ENCODE data around the gene ARL17A.
"Not testable (repeated sequence)": the region's sequence is repeated elsewhere in the genome, so short reads cannot be mapped to it uniquely, and the experiment has no call there.

Gene ARL17A

DNA sequence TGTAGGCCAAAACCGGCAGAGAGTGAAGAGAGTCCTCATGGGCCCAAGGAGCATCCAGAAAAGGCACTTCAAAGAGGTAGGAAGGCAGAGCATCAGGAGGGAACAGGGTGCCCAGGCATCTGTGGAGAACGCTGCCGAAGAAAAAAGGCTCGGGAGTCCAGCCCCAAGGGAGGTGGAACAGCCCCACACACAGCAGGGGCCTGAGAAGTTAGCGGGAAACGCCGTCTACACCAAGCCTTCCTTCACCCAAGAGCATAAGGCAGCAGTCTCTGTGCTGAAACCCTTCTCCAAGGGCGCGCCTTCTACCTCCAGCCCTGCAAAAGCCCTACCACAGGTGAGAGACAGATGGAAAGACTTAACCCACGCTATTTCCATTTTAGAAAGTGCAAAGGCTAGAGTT, 30.9 kb downstream of the ARL17A start:
- DNase-seq (ENCODE audit: low spot score): not testable (repeated sequence)

DNA sequence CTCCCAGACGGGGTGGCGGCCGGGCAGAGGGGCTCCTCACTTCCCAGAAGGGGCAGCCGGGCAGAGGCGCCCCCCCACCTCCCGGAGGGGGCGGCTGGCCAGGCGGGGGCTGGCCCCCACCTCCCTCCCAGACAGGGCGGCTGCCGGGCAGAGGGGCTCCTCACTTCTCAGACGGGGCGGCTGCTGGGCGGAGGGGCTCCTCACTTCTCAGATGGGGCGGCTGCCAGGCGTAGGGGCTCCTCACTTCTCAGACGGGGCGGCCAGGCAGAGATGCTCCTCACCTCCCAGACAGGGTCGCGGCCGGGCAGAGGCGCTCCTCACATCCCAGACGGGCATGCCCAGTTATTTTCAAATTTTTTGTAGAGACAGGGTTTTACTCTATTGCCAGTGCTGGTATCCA, 44.8 kb downstream of the ARL17A start:
- not testable (repeated sequence) for DNase-seq (ENCODE audit: low spot score)

DNA sequence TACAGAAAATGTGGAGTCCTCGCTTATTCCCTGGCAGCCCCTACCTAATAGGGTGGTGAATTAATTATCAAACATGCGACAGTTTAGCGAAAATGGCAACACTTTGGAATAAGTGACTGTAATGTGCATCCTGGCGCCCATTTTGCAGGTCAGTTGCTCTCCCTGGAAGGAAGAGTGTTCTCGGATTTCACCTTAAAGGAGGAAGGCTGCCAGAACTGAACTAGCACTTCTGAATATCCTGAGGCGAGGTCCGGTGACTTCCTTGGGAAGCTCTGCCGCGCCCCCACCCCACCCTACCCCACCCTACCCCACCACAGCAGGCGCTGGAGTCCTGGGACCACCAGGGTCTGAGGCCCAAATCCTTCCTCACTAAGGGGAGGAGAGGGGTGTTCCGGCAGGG, 67.3 kb downstream of the ARL17A start, which contains the start of gene LRRC37A2:
LRRC37A2 (plus strand) TSS at position 301 of the 400 bp plus-strand sequence. CDS start 245 bp downstream, outside the sequence.
- DNase-seq (ENCODE audit: low spot score): not testable (repeated sequence)

- DNase-seq (ENCODE audit: low spot score): not testable (repeated sequence)
Measured at GRCh38 chr17:46505896-46506295, 73.6 kb downstream of the ARL17A start.

GRCh38 chr17:46499437-46500139, 79.9 kb downstream of the ARL17A start:
- not testable (repeated sequence) for DNase-seq (ENCODE audit: low spot score)

GRCh38 chr17:46492021-46492420, 87.5 kb downstream of the ARL17A start:
- not testable (repeated sequence) for DNase-seq (ENCODE audit: low spot score)

DNA sequence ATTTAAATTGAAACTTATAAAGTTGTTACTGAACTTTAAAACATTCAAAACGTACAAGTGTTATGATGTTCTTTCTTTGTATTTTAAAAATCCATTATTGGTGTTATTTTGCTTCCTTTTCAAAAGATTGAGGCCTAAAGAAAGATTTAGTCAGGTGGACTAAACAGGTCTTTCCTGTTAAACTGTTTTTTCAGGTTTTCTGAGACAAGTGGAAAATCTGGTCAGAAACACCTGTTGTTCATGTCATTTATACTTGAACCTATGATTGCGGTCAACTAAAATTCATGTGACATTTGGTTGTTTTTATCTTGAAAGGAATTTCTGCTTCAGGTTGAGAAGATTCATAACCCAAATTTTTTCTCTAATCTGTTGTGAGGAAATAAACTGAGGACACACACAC, 98.2 kb downstream of the ARL17A start:
- not testable (repeated sequence) for DNase-seq (ENCODE audit: low spot score)

DNA sequence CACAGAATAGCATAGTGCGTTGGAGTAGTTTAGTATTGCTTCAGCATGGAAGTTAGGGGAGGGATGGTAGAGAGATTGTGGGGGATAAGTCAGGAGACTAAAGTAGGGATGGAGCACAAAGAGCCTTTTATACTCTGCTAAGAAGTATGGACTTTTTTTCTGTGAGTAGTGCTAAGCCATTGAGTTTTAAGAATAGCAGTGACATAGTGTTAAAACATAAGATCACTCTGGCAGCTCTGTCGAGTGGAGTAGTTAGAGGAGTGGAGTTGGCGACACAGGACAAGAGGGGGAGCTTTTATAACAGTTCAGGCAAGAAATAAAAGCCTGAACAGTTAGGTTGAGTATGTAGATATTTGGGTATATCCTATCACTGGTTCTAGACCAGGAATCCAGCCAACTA, 100.7 kb downstream of the ARL17A start:
- not testable (repeated sequence) for DNase-seq (ENCODE audit: low spot score)

DNA sequence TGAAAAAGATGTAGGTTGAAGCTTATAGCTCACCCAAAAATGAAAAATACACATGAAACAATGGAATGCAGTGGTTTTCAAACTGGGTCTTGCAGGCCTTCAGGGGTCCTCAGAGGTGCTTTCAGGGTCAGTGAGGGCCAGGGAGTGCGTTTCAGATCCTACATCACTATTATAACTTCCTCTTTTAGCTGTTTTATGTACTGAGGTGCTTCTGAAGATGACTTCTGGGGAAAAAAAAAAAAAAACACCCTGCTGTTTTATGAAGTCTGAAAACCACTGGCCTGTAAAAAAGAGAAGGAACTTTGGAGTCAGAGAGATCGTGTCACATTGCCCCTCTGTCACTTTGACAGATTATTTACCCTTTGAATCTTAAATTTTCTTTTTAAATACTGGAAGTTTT, 103.9 kb downstream of the ARL17A start:
- not testable (repeated sequence) for DNase-seq (ENCODE audit: low spot score)

GRCh38 chr17:46474489-46474888, 105.0 kb downstream of the ARL17A start:
- not testable (repeated sequence) for DNase-seq (ENCODE audit: low spot score)

DNA sequence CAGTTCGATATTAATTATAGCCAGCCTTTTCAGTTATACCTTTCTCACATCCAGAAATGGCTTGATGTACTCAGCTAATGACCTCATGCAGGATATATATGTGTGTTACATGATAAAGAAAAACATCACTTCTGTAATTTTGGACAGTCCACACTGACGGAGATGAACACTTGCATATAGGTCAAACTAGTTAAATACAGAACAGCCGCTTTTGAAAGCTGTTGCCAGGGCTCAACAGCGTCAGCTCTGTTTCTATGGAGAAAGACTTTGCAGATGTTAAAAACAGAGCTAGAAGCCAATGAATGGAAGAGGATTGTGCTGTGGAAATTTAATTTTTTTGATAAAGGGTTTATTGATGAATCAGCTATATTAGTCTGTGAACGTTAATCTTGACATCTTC, 111.9 kb downstream of the ARL17A start:
- not testable (repeated sequence) for DNase-seq (ENCODE audit: low spot score)

Measured in GM03348 (cell line).